HepG2 (cell line): ENCODE data around the gene PLBD2. TPM values are rescaled to one million over a fixed set of nuclear protein-coding genes. Genes with fewer than 3 reads are reported as not detected.

Experiments used
- CENPT ChIP-seq: sonication (generic); formaldehyde crosslinking; IDR thresholded peaks from 2 replicates; pipeline ENCODE4 v1.8.0; 2022; ENCODE audit warnings: low read depth, mild to moderate bottlenecking, moderate library complexity, missing genetic modification reagents
- HNF1A ChIP-seq, 2 experiments: sonication (generic) in 1 of 2; formaldehyde crosslinking in 1 of 2; IDR thresholded peaks; 2 replicates each; pipeline versions ENCODE4 v1.4.0 to v1.6.1; 2016 to 2020; ENCODE audit warnings: borderline replicate concordance in 1 of 2, low read depth in 1 of 2, mild to moderate bottlenecking in 1 of 2, missing genetic modification reagents in 1 of 2
- HNRNPLL ChIP-seq: fragments of 200-400 bp; formaldehyde crosslinking; IDR thresholded peaks from 2 replicates; pipeline ENCODE4 v1.6.1; 2017; ENCODE audit warnings: mild to moderate bottlenecking, low read depth, low read length; ENCODE audit not compliant: poor library complexity, severe bottlenecking
- MAFG ChIP-seq: sonication (generic); formaldehyde crosslinking; IDR thresholded peaks from 2 replicates; pipeline ENCODE4 v1.5.1; 2020; ENCODE audit warnings: mild to moderate bottlenecking, missing genetic modification reagents
- MZF1 ChIP-seq: sonication (generic); formaldehyde crosslinking; IDR thresholded peaks from 2 replicates; pipeline ENCODE4 v1.8.1; 2023; ENCODE audit warnings: mild to moderate bottlenecking, missing genetic modification reagents, borderline replicate concordance
- NFRKB ChIP-seq: fragments of 450-650 bp; IDR thresholded peaks from 2 replicates; pipeline ENCODE4 v1.6.1; 2017
- PLSCR1 ChIP-seq: sonication (generic); formaldehyde crosslinking; IDR thresholded peaks from 2 replicates; pipeline ENCODE4 v1.5.0; 2020; ENCODE audit warnings: missing genetic modification reagents, mild to moderate bottlenecking, borderline replicate concordance
- SALL2 ChIP-seq: sonication (generic); formaldehyde crosslinking; IDR thresholded peaks from 2 replicates; pipeline ENCODE4 v1.8.1; 2023; ENCODE audit warnings: mild to moderate bottlenecking, missing genetic modification reagents, inconsistent platforms
- SMARCE1 ChIP-seq: fragments of 450-650 bp; IDR thresholded peaks from 2 replicates; pipeline ENCODE4 v1.6.1; 2017; ENCODE audit warnings: borderline replicate concordance
- SP1 ChIP-seq, 2 experiments: fragments of 450-650 bp in 1 of 2; sonication (generic) in 1 of 2; formaldehyde crosslinking in 1 of 2; IDR thresholded peaks; 2 replicates each; pipeline versions ENCODE4 v1.4.0 to v1.6.1; 2016 to 2020; ENCODE audit warnings: missing genetic modification reagents in 1 of 2
- SP5 ChIP-seq: IDR thresholded peaks from 2 replicates; pipeline ENCODE4 v1.6.1; 2016; ENCODE audit warnings: low read depth, borderline replicate concordance
- TFDP2 ChIP-seq: sonication (generic); formaldehyde crosslinking; IDR thresholded peaks from 2 replicates; pipeline ENCODE4 v1.4.0; 2020; ENCODE audit warnings: missing genetic modification reagents
- ZFP41 ChIP-seq: sonication (generic); formaldehyde crosslinking; IDR thresholded peaks from 2 replicates; pipeline ENCODE4 v1.4.0; 2020; ENCODE audit warnings: mild to moderate bottlenecking, missing genetic modification reagents, borderline replicate concordance
- ZNF335 ChIP-seq: sonication (generic); formaldehyde crosslinking; IDR thresholded peaks from 2 replicates; pipeline ENCODE4 v1.4.0; 2020; ENCODE audit warnings: missing genetic modification reagents
- ZNF33B ChIP-seq: sonication (generic); formaldehyde crosslinking; IDR thresholded peaks from 2 replicates; pipeline ENCODE4 v1.5.1; 2020; ENCODE audit warnings: mild to moderate bottlenecking, missing genetic modification reagents
- ZNF34 ChIP-seq: sonication (generic); formaldehyde crosslinking; IDR thresholded peaks from 2 replicates; pipeline ENCODE4 v1.4.0; 2020; ENCODE audit warnings: mild to moderate bottlenecking, missing genetic modification reagents, borderline replicate concordance
- ZNF678 ChIP-seq: sonication (generic); formaldehyde crosslinking; IDR thresholded peaks from 2 replicates; pipeline ENCODE4 v1.4.0; 2020; ENCODE audit warnings: mild to moderate bottlenecking, missing genetic modification reagents
- ZNF800 ChIP-seq: sonication (generic); formaldehyde crosslinking; IDR thresholded peaks from 2 replicates; pipeline ENCODE4 v1.4.0; 2020; ENCODE audit warnings: missing genetic modification reagents
- polyA plus RNA-seq, 8 experiments: library from polyadenylated mRNA; depleted of rRNA in 3 of 8; stranded (reverse) in 7 of 8; unstranded in 1 of 8; fragments of >200 nt; fragmentation: Illumina TruSeq in 4 of 8; extraction: Trizol in 4 of 8; gene quantifications; 2 replicates each; pipeline versions ENCODE4 v1.2.1 to v1.2.3, GENCODE V29; 2011 to 2016; ENCODE audit warnings: low read depth in 4 of 8, missing spikeins in 1 of 8, mixed read lengths in 1 of 8; ENCODE audit not compliant: insufficient read depth in 1 of 8
- total RNA-seq, 5 experiments: library from RNA; depleted of rRNA; stranded (reverse); fragments of >200 nt; fragmentation: Illumina TruSeq; extraction: Trizol; gene quantifications; 2 replicates each; pipeline ENCODE4 v1.2.3, GENCODE V29; 2016; ENCODE audit warnings: low read depth in 1 of 5
- TF ChIP-seq, protein P1 (sequence below): IDR thresholded peaks from 2 replicates; pipeline ENCODE4 v1.6.1; 2016; ENCODE audit warnings: missing compliant biosample characterization, missing genetic modification reagents, borderline replicate concordance

The PLBD2 gene
- total and polyA plus RNA-seq, 2 of the 13 experiments (the other 11 are each of a cell fraction or from before 2014, with no cell fraction given): 6.7 to 8.5 TPM

DNA sequence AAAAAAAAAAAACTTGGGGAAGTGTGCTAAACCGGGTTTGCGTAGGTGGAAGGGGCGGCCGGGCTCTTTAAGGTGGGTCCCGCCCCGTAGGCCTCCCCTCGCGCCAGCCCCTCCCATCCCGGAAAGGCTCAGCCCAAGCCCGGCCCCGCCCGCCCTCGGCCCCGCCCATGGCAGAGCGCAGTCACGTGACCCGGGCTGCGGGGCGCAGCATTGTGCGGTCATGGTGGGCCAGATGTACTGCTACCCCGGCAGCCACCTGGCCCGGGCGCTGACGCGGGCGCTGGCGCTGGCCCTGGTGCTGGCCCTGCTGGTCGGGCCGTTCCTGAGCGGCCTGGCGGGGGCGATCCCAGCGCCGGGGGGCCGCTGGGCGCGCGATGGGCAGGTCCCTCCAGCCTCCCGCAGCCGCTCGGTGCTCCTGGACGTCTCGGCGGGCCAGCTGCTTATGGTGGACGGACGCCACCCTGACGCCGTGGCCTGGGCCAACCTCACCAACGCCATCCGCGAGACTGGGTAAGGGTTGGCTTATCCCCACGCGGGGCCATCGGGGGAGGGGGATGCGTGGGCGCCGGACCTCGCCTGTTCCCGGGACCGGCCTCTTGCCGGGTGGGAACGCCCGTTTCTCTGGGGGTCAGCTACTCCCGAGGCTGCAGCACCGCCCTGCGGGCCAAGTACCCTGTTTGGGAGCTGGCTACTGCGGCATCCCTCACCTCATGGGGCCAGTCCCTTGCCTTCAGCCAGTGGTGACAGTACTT, at the start of gene PLBD2 (continued):
- TF ChIP-seq ZNF800 (CRISPR knock-in tag) (no peak), MZF1 (CRISPR knock-in tag) (no peak), ZNF335 (CRISPR knock-in tag) (no peak), SP5 (peak; percentile 48; the same call in 1 of the 2 replicates), CENPT (CRISPR knock-in tag) (no peak; the same call in 1 of the 2 replicates), ZNF678 (CRISPR knock-in tag) (no peak), SMARCE1 (no peak), ZNF34 (CRISPR knock-in tag) (0 out of 2 replicates have a peak, but pooled peaks have one; percentile 37), TFDP2 (CRISPR knock-in tag) (no peak), PLSCR1 (CRISPR knock-in tag) (no peak), MAFG (CRISPR knock-in tag) (no peak), SP1 (IDR thresholded peaks at IDR 0.05) (no peak), SP1 (CRISPR knock-in tag; IDR thresholded peaks at IDR 0.05) (peak; percentile 79), ZFP41 (CRISPR knock-in tag) (no peak), SALL2 (CRISPR knock-in tag) (no peak), HNRNPLL (no peak), NFRKB (no peak), ZNF33B (no peak; the same call in 1 of the 2 replicates), HNF1A (IDR thresholded peaks at IDR 0.05; ENCODE audit: low read depth) (no peak), HNF1A (CRISPR knock-in tag; IDR thresholded peaks at IDR 0.05; ENCODE audit: borderline replicate concordance) (peak; percentile 37; the same call in 1 of the 2 replicates)
- TF ChIP-seq, protein P1, sequence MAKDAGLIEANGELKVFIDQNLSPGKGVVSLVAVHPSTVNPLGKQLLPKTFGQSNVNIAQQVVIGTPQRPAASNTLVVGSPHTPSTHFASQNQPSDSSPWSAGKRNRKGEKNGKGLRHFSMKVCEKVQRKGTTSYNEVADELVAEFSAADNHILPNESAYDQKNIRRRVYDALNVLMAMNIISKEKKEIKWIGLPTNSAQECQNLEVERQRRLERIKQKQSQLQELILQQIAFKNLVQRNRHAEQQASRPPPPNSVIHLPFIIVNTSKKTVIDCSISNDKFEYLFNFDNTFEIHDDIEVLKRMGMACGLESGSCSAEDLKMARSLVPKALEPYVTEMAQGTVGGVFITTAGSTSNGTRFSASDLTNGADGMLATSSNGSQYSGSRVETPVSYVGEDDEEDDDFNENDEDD: peak; percentile 35; the same call in 1 of the 2 replicates
